SH-SY5Y (cell line): ENCODE data around the gene ALDH1B1.

Source experiments
- GATA2 ChIP-seq: IDR thresholded peaks from 2 replicates; pipeline ENCODE4 v1.6.1; 2011; ENCODE audit warnings: mild to moderate bottlenecking, low read depth, low read length
- GATA3 ChIP-seq: IDR thresholded peaks from 2 replicates; pipeline ENCODE4 v1.6.1; 2011; ENCODE audit warnings: low read depth, mild to moderate bottlenecking, low read length, moderate library complexity

ALDH1B1 gene

DNA sequence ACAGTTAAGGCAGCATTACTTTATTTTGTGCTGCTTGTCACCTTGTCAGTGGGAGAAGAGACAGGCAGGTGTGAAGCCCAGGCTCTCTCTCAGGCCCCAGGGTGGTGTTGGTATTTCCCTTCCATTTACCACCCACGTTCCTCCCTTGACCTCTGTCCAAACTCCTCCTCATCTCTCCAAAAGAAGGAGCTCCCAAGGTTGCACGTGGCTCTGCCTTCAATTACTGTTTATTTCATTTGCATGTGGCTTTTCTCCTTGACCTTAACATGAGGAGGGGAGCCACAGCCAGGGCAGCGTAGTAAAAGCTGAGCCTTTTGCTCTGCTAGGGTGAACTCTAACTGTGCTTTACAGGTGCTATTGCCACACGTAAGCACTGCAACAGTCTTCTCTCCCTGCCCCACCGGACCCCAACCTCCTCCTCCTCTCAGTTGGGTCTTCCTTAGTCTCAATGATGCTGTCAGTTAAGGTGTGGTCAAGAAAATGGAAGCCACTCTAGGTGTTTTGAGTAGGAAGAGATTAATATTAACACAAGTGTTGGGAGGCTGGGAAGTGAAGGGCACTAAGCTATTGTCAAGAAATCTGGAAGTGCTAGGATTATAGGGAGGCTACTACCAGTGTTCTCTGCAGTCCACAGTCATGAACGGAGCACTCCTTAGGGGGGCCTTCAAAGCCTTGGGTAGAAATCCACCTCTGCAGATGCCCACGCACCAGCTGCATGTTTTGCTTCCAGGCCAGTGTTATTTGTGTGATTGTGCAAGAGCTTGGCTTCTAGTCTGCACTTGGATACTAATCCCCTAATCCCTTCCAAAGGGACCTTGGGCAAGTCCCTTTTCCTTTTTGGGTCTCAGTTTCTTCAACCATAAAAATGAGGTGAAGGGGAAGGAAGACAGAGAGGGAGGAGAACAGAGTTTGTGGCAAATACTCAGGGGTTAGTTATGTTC, 3.9 kb upstream of the ALDH1B1 start:
- TF ChIP-seq GATA3: no peak
- no peak for TF ChIP-seq GATA2

DNA sequence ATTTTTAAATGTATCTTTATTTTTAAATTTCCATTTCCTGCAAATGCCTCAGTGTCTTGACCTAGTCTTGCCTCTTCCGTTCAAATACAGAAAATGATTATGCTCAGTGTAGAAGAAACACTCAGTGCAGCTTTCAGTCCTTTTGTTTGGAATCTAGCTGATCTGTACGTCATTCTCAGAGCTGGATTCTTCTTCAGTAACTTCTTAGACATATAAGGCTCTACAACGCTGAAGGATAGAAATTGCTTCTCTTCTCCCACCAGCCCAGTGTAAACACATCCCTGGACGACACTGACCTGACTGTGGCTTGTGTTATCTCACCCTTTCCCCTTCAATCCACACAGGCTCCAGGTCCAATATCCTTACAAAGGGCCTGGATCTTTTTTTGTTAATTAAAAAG, 3.2 kb upstream of the ALDH1B1 start:
- TF ChIP-seq GATA2 (no peak), GATA3 (no peak)

DNA sequence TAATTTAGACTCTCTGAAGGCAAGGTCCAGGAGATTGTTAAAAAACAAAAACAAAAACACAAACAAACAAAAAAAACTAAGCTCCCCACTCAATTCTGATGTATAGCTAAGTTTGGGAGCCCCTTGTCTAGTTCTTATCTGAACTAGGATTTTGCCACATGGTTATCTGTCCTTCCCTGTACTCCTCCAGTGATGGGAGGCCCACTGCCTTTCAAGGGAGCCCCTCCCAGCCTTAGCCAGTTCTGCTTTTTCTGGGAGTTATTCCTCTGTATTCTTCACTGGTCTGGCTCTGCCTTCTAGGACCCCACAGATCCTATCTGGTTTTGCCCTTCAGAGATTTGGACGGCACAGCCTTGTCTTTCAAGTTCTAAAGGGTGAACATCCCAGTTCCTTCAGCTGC, 2.1 kb upstream of the ALDH1B1 start:
- TF ChIP-seq GATA3: no peak
- TF ChIP-seq GATA2: no peak

DNA sequence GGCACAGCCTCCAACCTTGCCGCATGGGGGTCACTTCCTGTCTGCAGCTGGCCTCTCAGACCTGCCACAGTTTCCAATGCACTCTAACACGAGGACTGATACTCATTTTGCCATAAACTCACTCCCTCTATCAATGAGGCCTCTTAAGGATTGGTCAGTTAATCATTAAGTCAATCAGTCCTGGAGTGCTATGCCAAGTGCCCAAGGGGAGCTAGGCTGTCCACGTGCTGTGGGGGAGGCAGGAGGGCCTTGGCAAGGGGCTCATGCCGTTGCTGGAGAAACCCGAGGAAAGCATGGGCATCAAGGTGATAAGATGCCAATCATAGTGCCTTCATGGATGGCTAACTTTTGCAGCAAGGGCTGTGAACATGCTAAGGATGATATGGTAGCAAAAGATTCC, 1.7 kb upstream of the ALDH1B1 start:
- TF ChIP-seq GATA2 (no peak), GATA3 (no peak)

DNA sequence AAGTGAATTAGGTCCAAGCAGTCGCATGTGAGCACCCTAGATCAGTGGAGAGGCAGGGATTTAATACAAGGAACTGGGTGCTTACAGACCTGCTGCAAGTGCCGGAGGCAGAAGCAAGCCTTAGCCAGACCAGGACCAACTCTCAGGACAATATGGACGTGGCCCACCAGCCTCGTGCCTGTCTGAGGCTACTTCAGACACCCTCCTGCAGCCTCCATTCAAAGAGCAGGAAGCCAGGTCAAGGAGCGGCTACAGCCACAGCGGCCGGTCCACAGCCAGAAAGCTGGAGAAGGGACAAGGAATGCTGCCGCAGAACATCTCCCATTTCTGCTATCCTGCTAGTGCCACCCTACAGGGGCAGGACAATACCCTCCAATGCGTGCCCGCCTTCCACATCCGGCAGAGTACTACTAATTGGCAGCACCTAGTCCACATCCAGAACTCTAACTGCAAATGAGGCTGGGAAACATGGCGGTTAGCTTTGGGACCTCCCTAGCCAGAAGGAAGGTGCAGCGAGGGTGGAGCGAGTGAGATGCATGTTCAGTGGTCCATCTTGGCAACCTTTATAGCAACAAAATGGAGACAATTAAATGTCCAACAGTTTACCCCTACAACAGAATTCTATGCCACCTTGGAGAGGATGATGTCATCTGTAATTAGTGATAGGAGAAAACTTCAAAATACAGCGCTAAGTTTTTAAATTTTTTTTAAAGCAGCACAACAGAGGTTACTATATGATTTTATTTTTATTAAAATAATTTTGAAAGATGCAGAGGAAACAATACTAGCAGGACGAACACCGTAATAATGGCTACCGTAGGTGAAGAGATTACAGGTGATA, 1.0 kb upstream of the ALDH1B1 start:
- TF ChIP-seq GATA2 (no peak), GATA3 (no peak)

DNA sequence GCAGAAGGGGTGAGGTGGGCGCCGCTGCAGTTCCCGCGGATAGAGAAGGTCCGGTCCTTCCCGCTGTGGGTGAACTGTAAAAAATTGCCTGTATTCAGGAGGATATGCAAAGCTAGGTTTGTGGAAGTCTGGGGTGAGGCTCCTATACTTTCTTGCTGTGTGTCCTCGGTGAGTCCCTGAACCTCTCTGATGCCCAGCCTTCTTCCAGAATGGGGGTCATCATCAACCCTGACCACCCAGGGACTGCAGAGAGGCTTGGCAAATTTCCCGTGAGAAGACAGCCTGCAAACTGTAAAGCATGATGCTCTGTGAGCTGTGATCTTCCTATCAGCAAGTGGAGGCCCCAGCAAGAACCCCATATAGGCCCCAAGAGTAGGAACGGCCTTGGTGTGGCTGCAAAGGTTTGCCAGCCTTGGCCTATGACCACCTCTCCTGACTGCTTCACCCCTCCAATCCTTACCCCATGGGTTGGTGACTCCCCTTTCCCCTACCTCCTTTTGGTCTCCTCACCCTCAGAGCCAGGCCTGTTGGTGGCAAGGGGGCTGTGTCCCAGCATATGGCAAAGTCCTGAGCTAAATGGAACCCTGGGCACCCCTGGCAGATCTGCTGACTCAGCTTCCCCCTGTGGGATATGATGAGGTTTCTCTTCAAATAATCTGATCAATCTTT, 760 bp downstream of the ALDH1B1 start:
- TF ChIP-seq GATA3: no peak
- TF ChIP-seq GATA2: no peak

DNA sequence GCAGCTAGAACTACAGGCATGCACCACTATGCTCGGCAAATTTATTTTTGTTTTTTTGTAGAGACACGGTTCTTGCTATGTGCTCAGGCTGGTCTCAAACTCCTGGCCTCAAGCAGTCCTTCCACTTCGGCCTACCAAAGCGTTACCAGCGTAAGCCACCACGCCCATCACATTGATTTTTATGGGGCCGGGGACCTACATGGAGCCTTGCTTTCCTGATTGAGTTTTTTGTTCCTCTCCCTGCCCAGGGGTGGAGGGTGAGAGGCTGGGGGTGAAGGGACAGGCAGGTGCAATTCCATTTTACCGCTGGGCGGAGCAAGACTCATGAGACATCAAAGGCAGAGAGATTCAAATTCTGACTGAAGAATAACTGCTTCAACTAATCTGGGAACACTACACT, 1.9 kb downstream of the ALDH1B1 start:
- TF ChIP-seq GATA3: no peak

DNA sequence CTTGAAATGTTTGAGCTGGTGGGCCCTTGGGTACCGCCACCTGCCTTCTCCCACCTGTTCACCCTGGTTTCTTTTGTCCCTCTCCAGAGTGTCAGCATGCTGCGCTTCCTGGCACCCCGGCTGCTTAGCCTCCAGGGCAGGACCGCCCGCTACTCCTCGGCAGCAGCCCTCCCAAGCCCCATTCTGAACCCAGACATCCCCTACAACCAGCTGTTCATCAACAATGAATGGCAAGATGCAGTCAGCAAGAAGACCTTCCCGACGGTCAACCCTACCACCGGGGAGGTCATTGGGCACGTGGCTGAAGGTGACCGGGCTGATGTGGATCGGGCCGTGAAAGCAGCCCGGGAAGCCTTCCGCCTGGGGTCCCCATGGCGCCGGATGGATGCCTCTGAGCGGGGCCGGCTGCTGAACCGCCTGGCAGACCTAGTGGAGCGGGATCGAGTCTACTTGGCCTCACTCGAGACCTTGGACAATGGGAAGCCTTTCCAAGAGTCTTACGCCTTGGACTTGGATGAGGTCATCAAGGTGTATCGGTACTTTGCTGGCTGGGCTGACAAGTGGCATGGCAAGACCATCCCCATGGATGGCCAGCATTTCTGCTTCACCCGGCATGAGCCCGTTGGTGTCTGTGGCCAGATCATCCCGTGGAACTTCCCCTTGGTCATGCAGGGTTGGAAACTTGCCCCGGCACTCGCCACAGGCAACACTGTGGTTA, 3.3 kb downstream of the ALDH1B1 start:
- TF ChIP-seq GATA3 (no peak), GATA2 (no peak)

DNA sequence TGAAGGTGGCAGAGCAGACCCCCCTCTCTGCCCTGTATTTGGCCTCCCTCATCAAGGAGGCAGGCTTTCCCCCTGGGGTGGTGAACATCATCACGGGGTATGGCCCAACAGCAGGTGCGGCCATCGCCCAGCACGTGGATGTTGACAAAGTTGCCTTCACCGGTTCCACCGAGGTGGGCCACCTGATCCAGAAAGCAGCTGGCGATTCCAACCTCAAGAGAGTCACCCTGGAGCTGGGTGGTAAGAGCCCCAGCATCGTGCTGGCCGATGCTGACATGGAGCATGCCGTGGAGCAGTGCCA, 3.8 kb downstream of the ALDH1B1 start:
- no peak for TF ChIP-seq GATA3
- TF ChIP-seq GATA2: no peak

DNA sequence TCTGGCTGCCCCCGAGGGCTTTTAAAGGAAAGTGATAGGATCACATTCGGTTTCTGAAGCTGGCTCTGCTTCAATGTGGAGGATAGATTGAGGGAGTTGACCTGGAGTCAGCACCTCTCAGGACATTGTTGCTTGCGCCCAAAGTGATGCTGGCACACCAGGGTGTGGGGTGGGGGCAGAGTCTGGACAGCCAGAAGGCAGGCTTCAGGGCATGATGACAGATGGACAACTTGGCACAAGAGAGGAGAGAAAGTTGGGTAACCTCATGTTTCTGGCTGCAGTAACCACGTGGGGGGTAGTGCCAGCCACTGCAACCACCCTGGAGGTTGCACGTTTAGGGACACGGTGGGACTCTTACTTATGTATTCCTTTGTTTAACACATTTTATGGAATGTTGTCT, 9.5 kb downstream of the ALDH1B1 start:
- TF ChIP-seq GATA2: no peak
- no peak for TF ChIP-seq GATA3

DNA sequence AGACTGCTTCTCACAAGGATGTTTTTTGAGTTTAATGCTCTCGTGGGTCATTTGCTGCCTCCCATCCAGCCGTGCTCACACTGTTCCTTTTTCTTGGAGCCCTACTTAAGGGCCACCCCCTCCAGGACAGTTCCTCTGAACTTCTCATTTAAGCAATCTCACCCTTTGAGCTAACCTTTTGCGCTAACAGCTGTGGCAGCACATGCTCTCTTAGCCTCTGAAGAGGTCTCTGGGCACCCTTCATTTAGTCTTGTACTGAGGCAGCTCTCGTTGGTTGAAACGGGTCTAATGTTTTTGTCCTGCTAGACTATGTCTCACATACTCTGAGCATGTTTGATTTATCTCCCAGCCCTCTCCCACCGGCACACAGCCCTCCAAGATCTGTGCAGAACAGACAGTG, 11.8 kb downstream of the ALDH1B1 start:
- TF ChIP-seq GATA2 (no peak), GATA3 (no peak)

DNA sequence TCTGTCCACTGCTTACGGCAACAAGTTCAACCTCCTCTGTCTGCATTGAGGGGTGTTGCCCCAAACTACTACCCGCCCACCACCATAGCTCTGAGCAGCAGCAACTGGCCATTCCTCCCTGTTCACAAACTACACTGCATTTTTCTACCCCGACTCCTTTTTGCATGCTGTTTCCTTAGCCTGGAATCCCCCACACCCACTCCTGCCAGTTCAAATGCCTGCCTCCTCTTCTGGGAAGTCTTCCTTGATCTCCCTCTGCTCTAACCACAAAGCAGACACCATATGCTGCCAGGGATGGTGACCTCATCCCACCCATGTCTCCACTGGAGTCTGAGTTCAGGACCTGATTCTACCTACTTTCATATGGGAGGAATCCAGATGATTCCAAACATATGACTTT, 13.3 kb downstream of the ALDH1B1 start:
- no peak for TF ChIP-seq GATA2
- no peak for TF ChIP-seq GATA3

DNA sequence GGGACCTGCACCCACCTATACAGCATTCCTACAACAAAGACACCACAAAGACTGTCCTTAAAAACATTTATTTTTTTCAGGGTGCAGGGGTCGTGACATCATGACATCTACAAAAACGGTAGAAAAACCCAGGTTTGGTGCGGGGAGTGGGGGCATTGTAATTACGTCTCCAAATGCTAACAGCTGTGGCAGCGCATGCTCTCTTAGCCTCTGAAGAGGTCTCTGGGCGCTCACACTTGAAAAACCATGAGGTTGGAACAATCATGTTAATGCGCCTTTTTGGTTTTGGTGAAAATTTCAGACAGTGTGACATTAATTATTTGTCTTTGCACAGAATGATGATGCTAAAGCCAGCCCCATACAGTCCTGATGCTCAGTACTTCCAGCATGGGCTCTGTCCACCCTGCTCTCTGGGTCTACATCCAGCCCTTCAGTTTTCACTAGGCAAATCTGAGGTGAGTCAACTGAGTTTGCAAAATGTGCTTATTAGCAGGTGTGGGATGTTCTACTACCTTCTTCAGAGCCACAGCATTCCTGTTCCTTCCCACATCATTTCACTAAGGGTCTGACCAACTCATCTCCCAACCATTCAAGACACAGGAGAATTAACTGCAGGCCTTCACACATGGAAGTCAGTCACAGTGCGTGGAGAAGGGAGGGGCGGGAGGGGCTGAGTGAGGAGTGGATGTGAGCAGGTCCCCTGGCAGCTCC, 14.1 kb downstream of the ALDH1B1 start:
- no peak for TF ChIP-seq GATA2
- TF ChIP-seq GATA3: no peak
